ENCODE measurements around the gene GHITM. TPM values are rescaled to one million over a fixed set of nuclear protein-coding genes. Genes with fewer than 3 reads are reported as not detected.
"Not testable (repeated sequence)": the region's sequence is repeated elsewhere in the genome, so short reads cannot be mapped to it uniquely, and the experiment has no call there.

GHITM gene
- total and polyA plus RNA-seq, 2 donors (not counting 1 experiment from before 2014, with no cell fraction given): 40.5 to 75.1 TPM

DNA sequence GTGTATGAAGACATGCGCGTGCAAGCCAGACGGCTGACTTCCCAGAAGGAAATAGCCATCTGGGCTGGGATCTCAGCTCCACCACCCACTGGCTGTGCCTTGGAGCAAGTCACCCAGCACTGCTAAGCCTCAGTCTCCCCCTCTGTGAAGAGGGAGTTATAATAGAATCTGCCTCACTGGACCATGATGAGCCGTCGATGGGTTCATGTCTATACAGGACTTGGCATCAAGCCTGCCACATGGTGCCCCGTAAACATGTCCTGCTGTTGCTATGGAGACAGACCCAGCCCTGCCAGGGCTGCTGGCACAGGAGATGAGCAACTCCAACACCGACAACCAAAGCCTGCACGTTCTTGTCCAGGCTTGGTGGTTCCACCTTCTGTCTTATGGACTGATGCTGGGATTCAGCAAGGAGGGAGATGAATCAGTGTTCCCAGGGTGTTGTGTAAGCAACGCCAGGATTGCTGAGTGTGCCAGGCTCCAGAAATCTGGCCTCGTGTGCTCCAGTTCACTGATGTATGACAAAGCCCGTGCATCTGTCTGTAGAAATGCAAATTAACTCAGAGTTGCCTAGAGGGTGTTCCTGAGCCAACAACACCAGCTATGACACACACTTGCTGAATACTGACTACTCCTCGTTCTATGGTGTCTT is 39.9 kb downstream of the GHITM start:
- WGBS (ENCODE audit: insufficient coverage): 38% methylated on average over 7 of the region's 12 CpGs
- Mint-ChIP-seq H3K27me3 (no peaks in the 10 kb centered on the region), H3K4me1 (peaks cover 5% of the 10 kb centered on the region), H3K9me3 (ENCODE audit: insufficient read depth) (no peaks in the 10 kb centered on the region), H3K4me3 (no peak overlapping the region), H3K27ac (no peak overlapping the region)
- peaks cover 0 to 1% (median 0%) of the 10 kb centered on the region in 4 experiments for H3K27me3 ChIP-seq (replicated peaks in 1 of 4; ENCODE audit: control extremely low read depth in 1 of 4, control insufficient read depth in 3 of 4, insufficient read depth in 4 of 4, low read length in 3 of 4)
- no peaks in the 10 kb centered on the region for H4K20me1 ChIP-seq (ENCODE audit: control insufficient read depth, insufficient read depth, low read length, poor library complexity, severe bottlenecking)
- H3K9me3 ChIP-seq (ENCODE audit: control extremely low read depth in 1 of 3, control insufficient read depth in 2 of 3, insufficient read depth in 1 of 3, low read length in 2 of 3): peaks cover 0 to 12% (median 0%) of the 10 kb centered on the region in 3 donors
- intact Hi-C loops (cut with micrococcal nuclease): loop anchor here (1.0 kb wide), 1 partner anchor 40 kb away; the partner anchor contains the start of gene GHITM
- peak overlapping the region; percentile 48 for H3K9ac ChIP-seq (ENCODE audit: low read length)
- H3K27ac ChIP-seq (ENCODE audit: low read length in 2 of 2): peak overlapping the region; percentile 74 to 77
- peak overlapping the region; percentile 70 for H2AFZ ChIP-seq (ENCODE audit: insufficient read depth, low read depth, low read length, poor library complexity, severe bottlenecking)
- TF ChIP-seq EZH2 (IDR thresholded peaks at IDR 0.05; ENCODE audit: borderline replicate concordance, insufficient read depth, low read depth, low read length, poor library complexity, severe bottlenecking): no peak
- TF ChIP-seq, protein P1, sequence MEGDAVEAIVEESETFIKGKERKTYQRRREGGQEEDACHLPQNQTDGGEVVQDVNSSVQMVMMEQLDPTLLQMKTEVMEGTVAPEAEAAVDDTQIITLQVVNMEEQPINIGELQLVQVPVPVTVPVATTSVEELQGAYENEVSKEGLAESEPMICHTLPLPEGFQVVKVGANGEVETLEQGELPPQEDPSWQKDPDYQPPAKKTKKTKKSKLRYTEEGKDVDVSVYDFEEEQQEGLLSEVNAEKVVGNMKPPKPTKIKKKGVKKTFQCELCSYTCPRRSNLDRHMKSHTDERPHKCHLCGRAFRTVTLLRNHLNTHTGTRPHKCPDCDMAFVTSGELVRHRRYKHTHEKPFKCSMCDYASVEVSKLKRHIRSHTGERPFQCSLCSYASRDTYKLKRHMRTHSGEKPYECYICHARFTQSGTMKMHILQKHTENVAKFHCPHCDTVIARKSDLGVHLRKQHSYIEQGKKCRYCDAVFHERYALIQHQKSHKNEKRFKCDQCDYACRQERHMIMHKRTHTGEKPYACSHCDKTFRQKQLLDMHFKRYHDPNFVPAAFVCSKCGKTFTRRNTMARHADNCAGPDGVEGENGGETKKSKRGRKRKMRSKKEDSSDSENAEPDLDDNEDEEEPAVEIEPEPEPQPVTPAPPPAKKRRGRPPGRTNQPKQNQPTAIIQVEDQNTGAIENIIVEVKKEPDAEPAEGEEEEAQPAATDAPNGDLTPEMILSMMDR (IDR thresholded peaks at IDR 0.05): no peak
- no peaks in the 10 kb centered on the region for H3K79me2 ChIP-seq (ENCODE audit: control insufficient read depth, insufficient read depth, low read length)
- H3K4me1 ChIP-seq (ENCODE audit: control insufficient read depth in 2 of 2, insufficient read depth in 2 of 2, low read length in 2 of 2): peaks cover 25 to 32% of the 10 kb centered on the region in 2 donors
- H3K36me3 ChIP-seq (replicated peaks in 1 of 2; ENCODE audit: control extremely low read depth in 1 of 2, control insufficient read depth in 1 of 2, extremely low read depth in 1 of 2, insufficient read depth in 2 of 2, low read length in 1 of 2): no peaks in the 10 kb centered on the region
- peak overlapping the region in 2 of 5 experiments; percentile 15 to 50 for H3K4me3 ChIP-seq (ENCODE audit: control extremely low read depth in 1 of 5, extremely low read depth in 1 of 5, insufficient read depth in 1 of 5, low read depth in 2 of 5, low read length in 4 of 5)
- DNase-seq: peak; percentile 87
- peak; percentile 89 for ATAC-seq (ENCODE audit: low read depth)
- ChIA-PET POLR2A (interaction anchor here (0.7 to 1.0 kb wide), 2 partner anchors 16 to 21 kb away, joined by 3 to 12 read pairs; no protein-coding TSS in a partner anchor), CTCF (no interaction called here)
- peak overlapping the region; percentile 69 for H3K4me2 ChIP-seq (replicated peaks; ENCODE audit: low read depth, low read length, poor library complexity, severe bottlenecking)

DNA sequence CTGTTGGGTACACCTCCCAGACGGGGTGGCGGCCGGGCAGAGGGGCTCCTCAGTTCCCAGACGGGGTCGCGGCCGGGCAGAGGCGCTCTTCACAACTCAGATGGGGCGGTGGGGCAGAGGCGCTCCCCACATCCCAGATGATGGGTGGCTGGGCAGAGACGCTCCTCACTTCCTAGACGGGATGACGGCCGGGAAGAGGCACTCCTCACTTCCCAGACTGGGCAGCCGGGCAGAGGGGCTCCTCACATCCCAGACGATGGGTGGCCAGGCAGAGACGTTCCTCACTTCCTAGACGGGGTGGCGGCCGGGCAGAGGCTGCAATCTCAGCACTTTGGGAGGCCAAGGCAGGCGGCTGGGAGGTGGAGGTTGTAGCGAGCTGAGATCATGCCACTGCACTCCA is 41.1 kb downstream of the GHITM start:
- H3K4me3 ChIP-seq (ENCODE audit: control extremely low read depth in 1 of 5, extremely low read depth in 1 of 5, insufficient read depth in 1 of 5, low read depth in 2 of 5, low read length in 4 of 5); H3K4me2 ChIP-seq (replicated peaks; ENCODE audit: low read depth, low read length, poor library complexity, severe bottlenecking); H3K9me3 Mint-ChIP-seq (ENCODE audit: insufficient read depth); DNase-seq; H3K4me3 Mint-ChIP-seq; intact Hi-C loops (cut with micrococcal nuclease); H3K4me1 Mint-ChIP-seq; H3K27me3 ChIP-seq (replicated peaks in 1 of 4; ENCODE audit: control extremely low read depth in 1 of 4, control insufficient read depth in 3 of 4, insufficient read depth in 4 of 4, low read length in 3 of 4); ATAC-seq (ENCODE audit: low read depth); H2AFZ ChIP-seq (ENCODE audit: insufficient read depth, low read depth, low read length, poor library complexity, severe bottlenecking); H3K27ac Mint-ChIP-seq; H3K79me2 ChIP-seq (ENCODE audit: control insufficient read depth, insufficient read depth, low read length); H3K27me3 Mint-ChIP-seq; H3K9ac ChIP-seq (ENCODE audit: low read length); H4K20me1 ChIP-seq (ENCODE audit: control insufficient read depth, insufficient read depth, low read length, poor library complexity, severe bottlenecking); POLR2A ChIA-PET; H3K27ac ChIP-seq (ENCODE audit: low read length in 2 of 2); H3K36me3 ChIP-seq (replicated peaks in 1 of 2; ENCODE audit: control extremely low read depth in 1 of 2, control insufficient read depth in 1 of 2, extremely low read depth in 1 of 2, insufficient read depth in 2 of 2, low read length in 1 of 2); CTCF ChIA-PET: not testable (repeated sequence)
- Histone ChIP-seq H3K4me1 (ENCODE audit: control insufficient read depth in 2 of 2, insufficient read depth in 2 of 2, low read length in 2 of 2) (peaks cover 25 to 32% of the 10 kb centered on the region in 2 donors), H3K9me3 (ENCODE audit: control extremely low read depth in 1 of 3, control insufficient read depth in 2 of 3, insufficient read depth in 1 of 3, low read length in 2 of 3) (peaks cover 0 to 12% (median 0%) of the 10 kb centered on the region in 3 donors)
- WGBS (ENCODE audit: insufficient coverage): 98% methylated on average over 9 of the region's 22 CpGs
